HG03432 (cell line): ENCODE data around the gene RBMS1.

Source experiments
- ATAC-seq: cut with Tn5 transposase; IDR thresholded peaks from one replicate; pipeline ENCODE4 v1.9.1; 2021; ENCODE audit warnings: mild to moderate bottlenecking, moderate library complexity; ENCODE audit not compliant: unreplicated experiment

RBMS1 gene

DNA sequence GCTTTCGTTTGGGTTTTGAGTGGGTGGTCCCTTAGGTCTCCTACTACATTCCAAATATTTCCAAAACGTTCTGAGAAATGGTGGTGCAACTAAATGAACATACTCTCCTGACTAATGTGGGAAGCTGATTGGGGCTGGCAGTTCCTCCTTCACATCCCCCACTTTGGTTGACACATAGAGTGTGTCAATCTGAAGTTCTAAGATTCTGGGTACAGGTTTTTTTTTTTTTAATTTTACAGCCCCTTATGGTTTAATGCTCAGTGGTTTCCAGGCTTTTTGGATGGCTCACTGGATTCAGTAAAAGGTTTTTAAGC is 235.2 kb downstream of the RBMS1 start:
- ATAC-seq: no peak

DNA sequence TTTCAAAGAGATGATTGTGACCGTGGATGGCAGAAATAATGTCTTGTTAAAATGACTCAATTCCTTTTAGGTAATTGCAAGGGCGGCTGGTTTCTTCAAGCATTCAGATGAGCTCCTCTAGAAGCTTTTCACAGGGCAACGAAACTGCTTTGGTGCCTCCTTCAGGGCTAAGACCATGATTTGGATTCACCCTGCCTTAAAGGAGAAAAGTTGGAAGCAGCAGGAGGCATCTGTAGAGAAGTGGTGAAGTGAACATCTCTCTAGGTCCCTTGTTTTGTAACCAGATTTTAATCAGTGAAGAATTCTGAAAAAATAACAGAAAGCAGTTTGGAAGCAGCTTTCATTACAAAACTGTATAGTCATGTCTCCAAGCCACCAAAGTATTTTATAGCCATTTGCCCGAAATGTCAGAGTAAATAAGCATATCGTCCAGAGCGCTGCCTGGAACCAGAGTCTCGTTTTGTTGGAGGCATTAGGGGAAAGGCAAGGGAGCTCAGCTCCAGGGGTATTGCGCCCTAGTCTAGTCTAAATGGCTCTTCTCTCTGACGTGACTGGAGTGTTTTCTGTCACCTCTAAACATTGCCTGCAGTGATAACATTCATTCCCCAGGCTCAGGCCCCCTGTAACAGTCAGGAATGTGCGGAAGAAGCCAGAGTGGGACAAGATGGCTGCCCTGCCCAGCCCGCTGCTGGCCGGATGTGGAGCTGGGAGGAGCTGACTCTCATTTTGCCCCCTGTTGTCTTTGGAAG is 235.7 kb downstream of the RBMS1 start:
- no peak for ATAC-seq

DNA sequence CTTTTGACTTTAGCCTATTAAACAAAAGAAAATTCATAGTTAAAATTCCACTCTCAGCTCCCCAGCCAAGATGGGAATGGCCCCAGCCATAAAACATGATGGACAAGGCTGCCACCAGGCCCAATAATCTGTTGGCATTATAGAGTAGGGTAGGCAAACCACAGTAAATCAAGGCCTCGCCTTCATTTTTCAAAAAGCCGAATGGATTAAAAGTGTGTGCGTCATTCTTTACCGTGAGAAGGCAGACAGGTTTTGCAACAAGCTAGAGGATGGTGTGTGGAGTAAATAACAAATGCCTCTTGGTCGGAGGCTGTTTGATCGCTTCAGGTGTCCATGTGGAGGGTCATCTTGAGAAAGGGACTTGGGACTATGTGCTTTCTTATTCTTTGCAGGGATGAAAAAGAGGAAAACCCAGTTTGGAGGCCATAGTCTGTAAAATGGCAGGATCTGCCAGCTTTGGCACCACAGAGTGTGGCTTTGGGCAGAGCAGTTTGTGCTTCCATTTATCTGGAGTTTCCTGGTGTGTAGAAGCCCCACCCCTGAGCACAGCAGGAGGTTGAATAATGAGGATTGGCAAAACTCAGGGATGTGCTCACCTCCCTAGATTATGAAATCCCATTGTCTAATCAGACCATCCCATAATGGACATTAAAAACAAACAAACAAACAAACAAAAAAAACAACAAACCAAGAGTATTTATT is 236.4 kb downstream of the RBMS1 start:
- no peak for ATAC-seq

DNA sequence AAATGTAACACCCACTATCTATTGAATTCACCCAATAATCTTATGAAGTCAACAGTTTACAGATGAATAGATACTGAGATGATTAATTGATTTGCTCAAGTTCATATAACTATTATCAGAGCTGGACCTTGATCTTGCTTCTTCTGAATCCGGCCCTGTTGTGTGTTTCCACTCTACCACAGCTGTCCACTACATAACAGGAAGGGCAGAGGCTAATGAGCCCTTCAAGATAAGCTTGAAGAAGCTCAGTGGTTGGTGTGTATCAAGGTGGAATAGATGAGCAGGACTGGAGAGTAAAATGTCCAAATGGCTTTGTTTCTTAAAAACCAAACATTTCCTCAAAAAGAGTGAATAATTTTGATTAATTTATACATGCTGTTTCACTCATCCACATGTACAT is 237.1 kb downstream of the RBMS1 start:
- ATAC-seq: no peak

GRCh38 chr2:160255408-160255807 is 238.2 kb downstream of the RBMS1 start:
- ATAC-seq: no peak

GRCh38 chr2:160254189-160254762 is 239.3 kb downstream of the RBMS1 start:
- ATAC-seq: no peak

DNA sequence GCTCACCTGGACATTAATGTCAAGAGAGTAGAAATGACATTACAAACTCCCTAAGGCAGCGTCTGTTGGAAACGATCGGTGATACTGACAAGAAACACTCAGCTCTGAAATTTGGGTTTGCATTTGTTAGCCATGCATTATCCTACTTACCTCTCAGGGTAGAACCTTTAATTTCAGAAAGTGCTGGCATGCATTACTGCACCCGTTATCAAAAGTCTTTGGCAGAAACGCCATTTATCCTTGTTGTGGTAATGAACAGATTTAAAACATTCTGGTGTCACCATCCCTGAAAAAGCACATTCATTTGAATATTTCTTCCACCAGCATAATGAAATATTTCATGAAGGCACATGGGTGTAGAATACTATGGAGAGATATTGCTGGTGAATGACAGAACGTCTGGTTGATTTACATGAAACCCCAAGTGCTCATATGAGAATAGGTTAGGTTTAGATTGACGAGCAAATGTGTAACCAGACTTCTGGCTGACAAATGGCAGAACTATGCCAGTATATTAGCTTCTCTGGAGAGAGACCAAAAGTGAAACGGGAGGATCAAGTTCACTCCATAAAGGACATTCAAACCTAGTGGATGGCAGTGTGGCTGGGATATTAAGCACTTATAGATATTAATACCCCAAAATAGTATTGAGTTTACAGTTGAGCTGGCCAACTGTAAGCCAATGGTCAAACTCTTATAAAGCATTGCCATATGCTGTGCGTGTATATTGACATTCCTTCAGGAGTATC is 240.0 kb downstream of the RBMS1 start:
- ATAC-seq: no peak

DNA sequence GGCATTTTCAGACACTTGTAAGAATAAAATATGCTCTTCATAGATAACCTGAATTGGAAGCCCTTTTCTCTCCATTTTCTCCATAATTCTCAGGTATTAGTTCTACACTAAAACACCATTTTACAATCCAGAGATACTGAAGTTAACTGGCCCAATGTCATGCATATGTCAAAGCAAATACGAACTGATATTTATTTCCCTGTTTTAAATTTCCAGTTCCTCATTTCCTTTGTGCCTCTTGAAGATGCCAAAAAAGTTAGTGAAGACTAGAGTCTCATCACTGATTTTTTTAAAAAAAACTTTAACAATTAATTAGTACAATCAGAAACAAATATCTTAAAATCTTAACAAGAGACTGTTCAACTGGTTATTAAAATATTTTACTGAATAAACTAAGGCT is 240.7 kb downstream of the RBMS1 start:
- no peak for ATAC-seq

DNA sequence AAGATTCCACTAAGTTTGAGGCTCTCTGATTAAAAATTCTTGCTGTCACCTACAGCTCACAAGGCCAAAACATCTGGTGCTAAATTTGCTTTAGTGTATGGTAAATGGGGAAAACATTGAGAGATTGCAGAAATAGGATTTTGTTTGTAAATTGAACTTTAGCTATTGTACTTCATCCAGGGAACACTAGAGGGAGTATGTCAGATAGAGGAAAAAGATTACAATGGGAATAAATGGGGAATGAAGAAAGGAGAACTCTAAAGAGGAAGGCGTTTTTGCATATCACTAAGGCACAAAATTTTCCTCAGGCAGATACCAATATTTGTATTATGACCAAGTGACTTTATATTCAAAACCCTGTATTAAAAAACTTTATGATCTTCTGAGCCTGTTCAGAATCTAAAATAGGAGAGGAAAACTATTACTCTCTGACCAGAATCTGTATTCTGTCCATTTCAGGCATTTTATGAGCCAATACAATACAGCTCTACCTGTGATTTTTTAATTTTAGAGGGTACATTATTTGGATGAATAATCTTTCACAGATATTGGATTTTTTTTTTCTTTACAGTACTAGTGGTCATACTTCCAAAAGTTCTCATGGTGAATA is 241.2 kb downstream of the RBMS1 start:
- peak; percentile 57 for ATAC-seq

- no peak for ATAC-seq
Measured at GRCh38 chr2:160251569-160251968, 242.0 kb downstream of the RBMS1 start.

- ATAC-seq: no peak
Measured at GRCh38 chr2:160249876-160250275, 243.7 kb downstream of the RBMS1 start.

DNA sequence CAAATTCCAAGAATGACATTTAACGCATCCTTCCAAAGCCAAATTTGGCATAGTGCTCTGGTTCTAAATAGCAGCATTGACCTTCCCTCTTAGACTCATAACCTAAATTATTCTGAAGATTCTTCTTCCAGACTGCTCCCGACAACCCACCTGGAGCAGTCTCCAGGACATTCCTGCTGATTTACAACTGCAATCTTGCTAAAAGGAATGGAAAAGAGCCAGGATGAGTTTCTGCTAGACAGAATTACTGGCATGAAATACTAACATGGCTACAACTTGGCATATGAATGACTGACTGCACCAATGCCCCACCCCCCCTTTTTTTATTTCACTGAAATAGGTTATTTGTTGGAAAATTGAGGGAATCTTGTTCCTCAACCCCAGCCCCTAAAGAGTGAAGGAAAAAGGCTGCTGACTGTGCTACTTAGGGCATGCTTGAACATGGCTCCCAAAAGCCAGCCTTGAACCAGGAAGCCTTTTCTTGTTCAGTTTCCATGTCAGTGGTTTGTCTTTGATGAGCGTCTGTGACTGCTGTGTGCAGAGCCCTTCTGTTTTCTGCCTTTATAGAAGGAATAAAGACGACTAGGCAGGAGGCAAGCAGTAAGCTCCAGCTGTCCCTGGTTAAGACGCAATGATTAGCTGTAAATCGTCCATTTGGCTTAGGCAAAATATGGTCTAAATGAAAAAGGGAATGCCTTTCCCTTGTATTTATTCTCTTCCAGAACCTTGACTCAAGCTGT is 246.1 kb downstream of the RBMS1 start:
- no peak for ATAC-seq

- no peak for ATAC-seq
Measured at GRCh38 chr2:160246356-160246755, 247.3 kb downstream of the RBMS1 start.

GRCh38 chr2:160245614-160246155 is 247.9 kb downstream of the RBMS1 start:
- ATAC-seq: no peak

- no peak for ATAC-seq
Measured at GRCh38 chr2:160242893-160243564, 250.6 kb downstream of the RBMS1 start.

DNA sequence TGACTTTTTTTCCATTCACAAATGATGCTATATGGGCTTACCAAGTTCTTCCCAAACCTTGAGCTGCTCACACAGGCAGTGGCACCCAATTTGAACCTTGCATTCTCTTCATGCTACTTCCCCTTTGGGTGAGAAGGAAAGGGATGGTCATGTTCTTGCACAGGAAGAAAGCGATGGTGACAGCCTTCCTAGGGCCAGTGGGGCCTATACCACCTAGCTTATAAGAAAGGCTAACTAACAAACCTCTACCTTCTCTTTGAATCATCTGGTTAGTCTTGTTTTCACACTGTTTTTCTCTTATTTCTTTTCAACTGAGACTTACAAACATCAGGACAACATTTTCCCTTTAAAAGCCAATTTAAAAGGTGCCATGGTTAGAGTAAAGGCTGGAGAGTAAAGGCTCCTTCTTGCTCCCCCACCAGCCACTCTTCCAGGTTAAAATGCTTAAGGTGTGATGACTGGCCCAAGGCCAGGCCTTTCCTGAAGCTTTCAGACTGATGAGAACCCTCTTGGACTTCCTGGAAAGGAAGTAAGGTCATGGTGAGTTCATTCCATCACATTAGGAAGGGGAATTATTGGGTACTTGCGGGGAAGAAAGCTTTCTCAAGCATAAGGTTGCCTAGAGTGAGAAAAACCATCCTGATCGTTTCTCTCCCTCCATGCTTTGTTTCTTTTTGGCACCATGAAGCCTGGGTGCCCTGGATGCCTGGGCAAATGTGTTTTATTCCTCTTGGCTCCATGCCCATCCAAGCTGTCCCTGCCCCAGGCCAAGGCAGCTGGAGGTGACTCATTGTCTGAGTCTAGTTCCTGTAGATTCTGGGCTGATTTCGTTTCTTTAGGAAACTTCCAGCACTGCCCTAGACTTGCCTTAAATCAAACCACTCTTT is 252.1 kb downstream of the RBMS1 start:
- no peak for ATAC-seq

DNA sequence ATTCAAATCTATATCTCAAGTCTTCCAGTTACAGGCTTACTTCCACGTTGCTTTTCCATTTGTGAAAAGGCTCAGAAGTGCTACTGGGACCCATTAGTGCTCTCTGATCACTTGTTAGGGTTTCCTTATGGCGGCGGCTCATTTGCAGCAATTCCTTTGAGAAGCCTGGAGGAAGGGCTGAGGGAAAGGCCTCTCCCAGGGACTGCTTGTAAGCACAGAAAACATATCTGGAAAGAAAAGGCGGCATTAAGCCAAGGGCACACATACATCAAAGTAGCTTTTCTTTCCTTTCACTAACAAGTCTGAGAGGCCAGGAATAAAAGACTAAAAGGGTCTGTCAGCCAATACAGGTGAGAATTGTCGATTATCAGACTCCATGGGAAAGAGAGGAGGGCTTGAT is 254.2 kb downstream of the RBMS1 start:
- ATAC-seq: no peak

DNA sequence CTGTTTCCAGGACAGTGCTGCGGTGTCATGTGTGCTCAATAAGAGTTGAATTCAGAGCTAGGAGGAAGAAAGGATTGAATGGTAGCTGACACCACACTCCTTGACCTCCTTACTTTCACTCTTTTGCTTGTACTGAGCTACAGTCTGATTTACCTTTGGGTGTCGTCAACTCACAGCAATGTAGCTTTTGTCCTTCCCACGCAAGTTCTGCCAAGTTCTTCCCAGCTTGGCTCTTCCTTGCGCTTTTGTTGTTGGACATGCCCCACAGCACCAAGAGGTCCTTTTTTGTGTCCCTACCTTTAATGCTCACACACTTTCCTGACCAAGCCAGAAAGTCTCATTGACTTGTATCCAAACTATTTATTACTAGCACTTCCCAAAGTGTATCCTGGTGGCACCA is 255.2 kb downstream of the RBMS1 start:
- no peak for ATAC-seq
